ENCODE results near the gene KRT25.
A peak's percentile ranks its signal among the peaks of the same experiment; 100 is the strongest.

GRCh38 chr17:40803617-40804082, 48.5 kb upstream of the KRT25 start:
- TF ChIP-seq CTCF (conservative IDR thresholded peaks at IDR 0.05; ENCODE audit: low read length) (peak; percentile 93), EZH2phosphoT487 (IDR thresholded peaks at IDR 0.05; ENCODE audit: borderline replicate concordance) (no peak)

Measured in Loucy (cell line).